Aorta (tissue), 5 donors: ENCODE data around the gene P3H2. TPM values are rescaled to one million over a fixed set of nuclear protein-coding genes. Genes with fewer than 3 reads are reported as not detected.

Experiments
- ATAC-seq: fragments of 200-7000 bp; cut with Tn5 transposase; one replicate; pipeline ENCODE4 v1.9.1; 2022; ENCODE audit warnings: moderate library complexity; ENCODE audit not compliant: low FRiP score
- DNase-seq, 2 donors: peaks; one replicate each; pipeline ENCODE4 v3.0.0-alpha.2; 2020
- H3K27ac ChIP-seq, 2 donors: one replicate each; pipeline ENCODE4 v1.5.1; 2013; ENCODE audit warnings: low read length in 2 of 2, mild to moderate bottlenecking in 2 of 2, moderate library complexity in 2 of 2, control low read depth in 1 of 2, inconsistent platforms in 1 of 2, low read depth in 1 of 2
- H3K27me3 ChIP-seq, 2 donors: one replicate each; pipeline ENCODE4 v1.6.1; 2013; ENCODE audit warnings: control low read depth in 1 of 2, low read length in 1 of 2, mild to moderate bottlenecking in 1 of 2, moderate library complexity in 1 of 2; ENCODE audit not compliant: insufficient read depth in 2 of 2, control insufficient read depth in 1 of 2
- H3K36me3 ChIP-seq, 2 donors: one replicate each; pipeline ENCODE4 v1.6.1; 2013; ENCODE audit warnings: control low read depth in 1 of 2, low read length in 1 of 2, mild to moderate bottlenecking in 1 of 2; ENCODE audit not compliant: insufficient read depth in 2 of 2, control insufficient read depth in 1 of 2
- H3K4me1 ChIP-seq, 2 donors: one replicate each; pipeline ENCODE4 v1.6.1; 2013; ENCODE audit warnings: low read length in 2 of 2, control low read depth in 1 of 2, mild to moderate bottlenecking in 1 of 2, moderate library complexity in 1 of 2; ENCODE audit not compliant: insufficient read depth in 2 of 2, control insufficient read depth in 1 of 2
- H3K4me3 ChIP-seq, 2 donors: one replicate each; pipeline ENCODE4 v1.5.1; 2013; ENCODE audit warnings: low read length in 2 of 2, control low read depth in 1 of 2, mild to moderate bottlenecking in 1 of 2
- H3K9me3 ChIP-seq: one replicate; pipeline ENCODE4 v1.6.1; 2013; ENCODE audit warnings: mild to moderate bottlenecking, low read length; ENCODE audit not compliant: control insufficient read depth
- WGBS, 2 donors: extraction: QIAGEN DNeasy Blood & Tissue Kit; methylation state at CpG; one replicate each; pipeline ENCODE4 v1.1.7; 2013; 5-methylcytosine and 5-hydroxymethylcytosine counted together
- intact Hi-C, 2 donors: fragments of 100-400 bp; cut with DNase I; formaldehyde crosslinking; loops; one replicate each; pipeline versions ENCODE4 v1.14.2 to v1.15.0; 2022
- polyA plus RNA-seq, 2 donors: library from polyadenylated mRNA; stranded (reverse); fragments of 200-250 nt; gene quantifications; one replicate each; pipeline ENCODE4 v1.2.3, GENCODE V29; 2013
- total RNA-seq, 2 donors: library from RNA; stranded (reverse); fragmentation: NEBNext Ultra II Directional; extraction: Animal tissue kit (Norgen Biotek cat#: 25700); gene quantifications; one replicate each; pipeline ENCODE4 v1.2.1, GENCODE V29; 2021
- donor health status: healthy with polysubstance abuse.
- donor health status: Bipolar disorder and iron deficiency.
- donor health status: DM: no; HTN: no; CAD: no.
- donor health status: DM: no; HTN: no; CAD: no.
- donor health status: DM: yes; HTN: yes; CAD: no.

Gene P3H2
- total and polyA plus RNA-seq, 4 donors, result 6.1 to 25.8 (median 15.7) TPM

DNA sequence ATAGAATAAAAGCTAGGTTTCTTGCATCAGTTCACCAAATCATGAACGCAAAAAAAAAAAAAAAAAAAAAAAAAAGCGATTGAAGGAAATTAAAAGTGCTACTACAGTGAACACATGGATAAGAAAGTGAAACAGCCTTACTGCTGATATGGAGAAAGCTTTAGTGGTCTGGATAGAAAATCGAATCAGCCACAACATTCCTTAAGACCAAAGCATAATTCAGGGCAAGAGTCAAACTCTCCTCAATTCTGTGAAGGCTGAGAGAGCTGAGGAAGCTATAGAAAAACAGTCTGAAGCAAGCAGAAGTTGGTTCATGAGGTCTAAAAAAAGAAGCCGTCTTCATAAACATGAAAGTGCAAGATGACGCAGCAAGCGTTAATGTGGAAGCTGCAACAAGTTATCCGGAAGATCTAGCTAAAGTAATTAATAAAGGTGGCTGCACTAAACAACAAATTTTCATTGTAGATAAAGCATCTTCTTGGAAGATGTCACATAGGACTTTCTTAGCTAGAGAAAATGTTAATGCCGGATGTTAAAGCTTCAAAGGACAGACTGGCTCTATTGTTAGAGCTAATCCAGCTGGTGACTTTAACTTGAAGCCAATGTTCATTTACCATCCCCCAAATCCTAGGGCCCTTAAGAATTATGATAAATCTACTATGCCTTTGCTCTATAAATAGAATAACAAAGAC is 19.2 kb downstream of the P3H2 start:
- intact Hi-C loops, result no loop called here
- ATAC-seq, result no peak

DNA sequence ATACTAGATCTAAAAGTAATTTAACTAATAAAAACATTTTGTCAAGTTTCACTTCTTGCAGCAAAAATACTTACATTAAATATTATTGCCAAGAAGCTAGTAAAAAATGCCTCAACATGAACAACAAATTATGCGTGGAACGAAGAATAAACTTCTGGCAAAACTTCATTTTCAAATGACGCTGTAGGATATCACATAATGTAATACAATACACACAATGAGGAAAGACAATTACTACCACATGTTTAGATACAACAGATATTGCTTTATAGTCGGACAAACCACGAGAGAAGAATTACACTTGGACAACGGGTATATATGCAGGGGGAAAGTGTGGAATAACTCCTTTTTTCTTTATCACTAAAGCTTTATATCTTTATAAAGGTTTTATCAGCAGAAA is 21.6 kb downstream of the P3H2 start:
- H3K27me3 ChIP-seq, result no peaks in the 10 kb centered on the region
- H3K4me3 ChIP-seq, result no peak overlapping the region
- 94 to 96% methylated on average over 6 of the region's 6 CpGs for WGBS, 2 donors
- no peaks in the 10 kb centered on the region for H3K36me3 ChIP-seq
- no peak for DNase-seq
- ATAC-seq, result no peak
- H3K4me1 ChIP-seq, result no peaks in the 10 kb centered on the region
- H3K27ac ChIP-seq, result no peak overlapping the region
- intact Hi-C loops, result no loop called here
- no peaks in the 10 kb centered on the region for H3K9me3 ChIP-seq

More for the DNA sequence above, 19.2 kb downstream of the P3H2 start:
- Histone ChIP-seq H3K4me3 (peak overlapping the region; percentile 20 to 54), H3K36me3 (no peaks in the 10 kb centered on the region), H3K27ac (no peak overlapping the region), H3K27me3 (no peaks in the 10 kb centered on the region), H3K4me1 (no peaks in the 10 kb centered on the region), H3K9me3 (no peaks in the 10 kb centered on the region)
- DNase-seq, result no peak
- WGBS, 2 donors, result 27 to 33% methylated on average over 8 of the region's 8 CpGs

- peaks cover 5% of the 10 kb centered on the region in 2 donors for H3K4me1 ChIP-seq
- no peak overlapping the region for H3K27ac ChIP-seq
- no peaks in the 10 kb centered on the region for H3K9me3 ChIP-seq
- DNase-seq (no peak), ATAC-seq (no peak)
- 51 to 56% methylated on average over 3 of the region's 3 CpGs for WGBS, 2 donors
- H3K4me3 ChIP-seq, result no peak overlapping the region
- no peaks in the 10 kb centered on the region for H3K27me3 ChIP-seq
- intact Hi-C loops, result no loop called here
- H3K36me3 ChIP-seq, result no peaks in the 10 kb centered on the region
These were observed 23.1 kb downstream of the P3H2 start for GRCh38 chr3:190097617-190098016.

- Histone ChIP-seq H3K27me3 (no peaks in the 10 kb centered on the region), H3K4me1 (peaks cover 5% of the 10 kb centered on the region in 2 donors), H3K4me3 (no peak overlapping the region), H3K36me3 (no peaks in the 10 kb centered on the region), H3K9me3 (no peaks in the 10 kb centered on the region), H3K27ac (no peak overlapping the region)
- intact Hi-C loops, result no loop called here
- ATAC-seq, result no peak
- 83 to 85% methylated on average over 4 of the region's 4 CpGs for WGBS, 2 donors
- DNase-seq, result no peak
These were observed 23.7 kb downstream of the P3H2 start for GRCh38 chr3:190097025-190097424.

- intact Hi-C loops, result no loop called here
These were observed 24.4 kb downstream of the P3H2 start for GRCh38 chr3:190096345-190096744.

GRCh38 chr3:190094160-190094718 is 26.5 kb downstream of the P3H2 start:
- peaks cover 5% of the 10 kb centered on the region in 2 donors for H3K4me1 ChIP-seq
- DNase-seq (peak in 1 of 2 donors; percentile 50), ATAC-seq (peak; percentile 80)
- no peak overlapping the region for H3K4me3 ChIP-seq
- H3K27ac ChIP-seq, result peak overlapping the region; percentile 60 to 79
- 3 to 4% methylated on average over 1 of the region's 1 CpG for WGBS, 2 donors
- no peaks in the 10 kb centered on the region for H3K9me3 ChIP-seq
- no peaks in the 10 kb centered on the region for H3K36me3 ChIP-seq
- no peaks in the 10 kb centered on the region for H3K27me3 ChIP-seq
- intact Hi-C loops, result loop anchor here in 1 of 2 donors (2.0 kb wide), 1 partner anchor 17 kb away; no protein-coding TSS in a partner anchor

More at GRCh38 chr3:190096345-190096744, 24.4 kb downstream of the P3H2 start:
- no peak for ATAC-seq
- peaks cover 5% of the 10 kb centered on the region in 2 donors for H3K4me1 ChIP-seq
- H3K4me3 ChIP-seq, result no peak overlapping the region
- no peak overlapping the region for H3K27ac ChIP-seq
- 97 to 98% methylated on average over 4 of the region's 4 CpGs for WGBS, 2 donors
- no peak for DNase-seq
- H3K36me3 ChIP-seq, result no peaks in the 10 kb centered on the region
- no peaks in the 10 kb centered on the region for H3K27me3 ChIP-seq
- no peaks in the 10 kb centered on the region for H3K9me3 ChIP-seq

GRCh38 chr3:190092250-190092649 is 28.4 kb downstream of the P3H2 start:
- no peak for DNase-seq
- peak; percentile 73 for ATAC-seq
- Histone ChIP-seq H3K27me3 (no peaks in the 10 kb centered on the region), H3K4me1 (peaks cover 5% of the 10 kb centered on the region in 2 donors), H3K36me3 (no peaks in the 10 kb centered on the region), H3K9me3 (no peaks in the 10 kb centered on the region), H3K4me3 (no peak overlapping the region), H3K27ac (peak overlapping the region in 1 of 2 donors; percentile 76)
- WGBS, 2 donors, result 1 to 6% methylated on average over 2 of the region's 2 CpGs
- intact Hi-C loops, result no loop called here

DNA sequence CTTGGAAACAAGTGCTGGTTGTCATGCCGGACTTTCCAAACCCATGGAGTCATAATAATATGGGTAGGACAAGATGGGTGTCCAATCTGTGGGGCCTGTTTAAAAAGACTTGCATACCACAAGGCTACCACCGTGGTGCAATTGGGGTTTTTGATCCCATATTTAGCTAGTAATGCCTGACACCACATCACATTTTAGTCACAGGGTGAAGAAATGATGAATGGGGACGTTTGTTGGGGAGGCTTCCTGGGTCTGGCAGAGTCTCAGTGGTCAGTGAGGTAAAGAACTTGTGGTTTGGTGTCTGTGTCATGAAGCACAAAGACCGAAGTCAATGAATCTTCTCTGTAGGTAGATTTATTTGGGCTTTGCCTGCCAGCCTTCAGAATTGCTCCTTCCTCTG is 31.0 kb downstream of the P3H2 start:
- Histone ChIP-seq H3K4me1 (peaks cover 5% of the 10 kb centered on the region in 2 donors), H3K36me3 (no peaks in the 10 kb centered on the region), H3K27ac (peak overlapping the region; percentile 10 to 67), H3K4me3 (no peak overlapping the region), H3K27me3 (no peaks in the 10 kb centered on the region), H3K9me3 (no peaks in the 10 kb centered on the region)
- intact Hi-C loops, result no loop called here
- 69 to 87% methylated on average over 4 of the region's 4 CpGs for WGBS, 2 donors
- DNase-seq (no peak), ATAC-seq (no peak)

DNA sequence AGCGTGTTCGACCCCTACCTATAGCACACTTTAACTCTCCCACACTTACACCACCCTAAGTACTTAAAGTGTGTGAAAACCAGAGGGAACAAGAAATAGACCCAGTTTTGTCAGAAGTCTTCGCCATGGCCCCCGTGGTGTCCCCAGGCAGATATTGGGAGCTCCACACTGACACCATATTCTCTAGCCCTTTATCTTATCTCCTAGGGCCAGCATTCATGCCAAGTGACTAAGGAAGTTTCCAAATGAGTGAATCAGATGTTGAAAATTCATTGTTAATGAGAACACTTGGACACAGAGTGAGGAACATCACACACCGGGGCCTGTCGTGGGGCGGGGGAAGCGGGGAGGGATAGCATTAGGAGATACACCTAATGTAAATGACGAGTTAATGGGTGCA is 31.8 kb downstream of the P3H2 start:
- Histone ChIP-seq H3K27me3 (no peaks in the 10 kb centered on the region), H3K36me3 (no peaks in the 10 kb centered on the region), H3K4me1 (peaks cover 5% of the 10 kb centered on the region in 2 donors), H3K4me3 (no peak overlapping the region), H3K9me3 (no peaks in the 10 kb centered on the region), H3K27ac (no peak overlapping the region)
- intact Hi-C loops, result no loop called here
- no peak for DNase-seq
- whole genome bisulfite sequencing, 2 donors, result 88 to 93% methylated on average over 9 of the region's 9 CpGs
- ATAC-seq, result no peak
